ENCODE results near the gene FOSL1. TPM values are rescaled to one million over a fixed set of nuclear protein-coding genes. Genes with fewer than 3 reads are reported as not detected.

FOSL1 gene
- total RNA-seq, 1 experiment from 2014 or later, result 20.5 TPM

DNA sequence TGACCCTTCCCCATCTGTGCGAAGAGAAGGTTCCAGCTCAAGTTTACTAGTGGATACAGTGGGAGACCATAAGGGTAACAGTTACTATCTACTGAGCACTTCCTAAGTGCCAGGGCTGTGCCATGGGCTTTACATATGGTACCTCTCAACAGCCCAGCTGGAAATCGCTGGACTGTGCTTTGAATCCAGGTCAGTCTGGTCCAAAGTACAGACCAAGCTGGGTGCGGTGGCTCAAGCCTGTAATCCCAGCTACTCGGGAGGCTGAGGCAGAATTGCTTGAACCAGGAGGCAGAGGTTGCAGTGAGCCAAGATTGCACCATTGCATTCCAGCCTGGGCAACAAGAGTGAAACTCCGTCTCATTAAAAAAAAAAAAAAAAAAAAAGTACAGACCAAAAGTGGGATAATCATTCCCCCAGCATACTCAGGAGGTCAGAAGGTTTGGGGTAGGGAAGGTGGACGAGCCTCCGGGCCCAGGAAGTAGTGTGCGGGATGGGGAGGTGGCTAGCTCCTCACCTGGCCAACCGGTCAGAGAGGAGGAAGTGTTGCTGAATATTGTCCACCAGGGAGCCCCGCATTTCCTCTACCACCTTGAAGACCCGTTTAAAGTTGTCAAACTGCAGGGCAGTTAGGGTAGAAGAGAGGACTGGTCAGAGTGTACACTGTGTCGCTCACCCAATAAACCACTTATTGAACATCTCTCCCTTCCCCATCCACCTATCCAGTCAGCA lies 14.2 kb downstream of the FOSL1 start (continued):
- TF ChIP-seq, protein P1, sequence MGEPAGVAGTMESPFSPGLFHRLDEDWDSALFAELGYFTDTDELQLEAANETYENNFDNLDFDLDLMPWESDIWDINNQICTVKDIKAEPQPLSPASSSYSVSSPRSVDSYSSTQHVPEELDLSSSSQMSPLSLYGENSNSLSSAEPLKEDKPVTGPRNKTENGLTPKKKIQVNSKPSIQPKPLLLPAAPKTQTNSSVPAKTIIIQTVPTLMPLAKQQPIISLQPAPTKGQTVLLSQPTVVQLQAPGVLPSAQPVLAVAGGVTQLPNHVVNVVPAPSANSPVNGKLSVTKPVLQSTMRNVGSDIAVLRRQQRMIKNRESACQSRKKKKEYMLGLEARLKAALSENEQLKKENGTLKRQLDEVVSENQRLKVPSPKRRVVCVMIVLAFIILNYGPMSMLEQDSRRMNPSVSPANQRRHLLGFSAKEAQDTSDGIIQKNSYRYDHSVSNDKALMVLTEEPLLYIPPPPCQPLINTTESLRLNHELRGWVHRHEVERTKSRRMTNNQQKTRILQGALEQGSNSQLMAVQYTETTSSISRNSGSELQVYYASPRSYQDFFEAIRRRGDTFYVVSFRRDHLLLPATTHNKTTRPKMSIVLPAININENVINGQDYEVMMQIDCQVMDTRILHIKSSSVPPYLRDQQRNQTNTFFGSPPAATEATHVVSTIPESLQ (CRISPR knock-in tag; IDR thresholded peaks at IDR 0.05), result no peak
- TF ChIP-seq ZNF671 (CRISPR knock-in tag; IDR thresholded peaks at IDR 0.05), result no peak

DNA sequence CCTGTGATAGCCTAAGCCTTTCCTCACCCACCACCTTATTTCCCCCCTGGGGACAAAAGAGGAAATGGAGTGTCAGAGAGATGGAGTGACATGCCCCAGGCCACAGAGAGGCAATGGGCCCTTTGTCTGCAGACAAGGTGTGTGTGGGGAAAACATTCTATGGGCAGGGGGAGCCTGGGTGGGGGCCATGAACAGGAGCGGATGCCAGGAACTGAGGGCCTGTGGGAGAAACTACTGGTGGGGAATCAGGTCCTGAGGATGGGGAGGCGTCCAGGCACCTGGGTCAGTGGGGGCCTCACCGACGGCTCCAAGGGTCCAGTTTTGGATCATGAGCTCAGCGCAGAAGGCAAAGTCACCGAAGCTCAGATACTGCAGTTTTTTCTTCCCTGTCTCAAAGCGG lies 15.0 kb downstream of the FOSL1 start:
- TF ChIP-seq NFE2L1 (CRISPR knock-in tag; IDR thresholded peaks at IDR 0.05), result no peak
- no peak for TF ChIP-seq GTF2I (CRISPR knock-in tag; conservative IDR thresholded peaks at IDR 0.05)
- no peak for TF ChIP-seq NR3C1 (CRISPR knock-in tag; conservative IDR thresholded peaks at IDR 0.05; ENCODE audit: low read depth)
- TF ChIP-seq IRF2 (CRISPR knock-in tag; IDR thresholded peaks at IDR 0.05; ENCODE audit: borderline replicate concordance, low read depth), result no peak
- no peak for TF ChIP-seq HMGA2 (CRISPR knock-in tag; IDR thresholded peaks at IDR 0.05)
- no peak for TF ChIP-seq ZNF396 (CRISPR knock-in tag; IDR thresholded peaks at IDR 0.05; ENCODE audit: borderline replicate concordance)
- TF ChIP-seq, protein P2, sequence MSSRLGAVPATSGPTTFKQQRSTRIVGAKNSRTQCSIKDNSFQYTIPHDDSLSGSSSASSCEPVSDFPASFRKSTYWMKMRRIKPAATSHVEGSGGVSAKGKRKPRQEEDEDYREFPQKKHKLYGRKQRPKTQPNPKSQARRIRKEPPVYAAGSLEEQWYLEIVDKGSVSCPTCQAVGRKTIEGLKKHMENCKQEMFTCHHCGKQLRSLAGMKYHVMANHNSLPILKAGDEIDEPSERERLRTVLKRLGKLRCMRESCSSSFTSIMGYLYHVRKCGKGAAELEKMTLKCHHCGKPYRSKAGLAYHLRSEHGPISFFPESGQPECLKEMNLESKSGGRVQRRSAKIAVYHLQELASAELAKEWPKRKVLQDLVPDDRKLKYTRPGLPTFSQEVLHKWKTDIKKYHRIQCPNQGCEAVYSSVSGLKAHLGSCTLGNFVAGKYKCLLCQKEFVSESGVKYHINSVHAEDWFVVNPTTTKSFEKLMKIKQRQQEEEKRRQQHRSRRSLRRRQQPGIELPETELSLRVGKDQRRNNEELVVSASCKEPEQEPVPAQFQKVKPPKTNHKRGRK (CRISPR knock-in tag; IDR thresholded peaks at IDR 0.05; ENCODE audit: borderline replicate concordance), result no peak
- TF ChIP-seq, protein P3, sequence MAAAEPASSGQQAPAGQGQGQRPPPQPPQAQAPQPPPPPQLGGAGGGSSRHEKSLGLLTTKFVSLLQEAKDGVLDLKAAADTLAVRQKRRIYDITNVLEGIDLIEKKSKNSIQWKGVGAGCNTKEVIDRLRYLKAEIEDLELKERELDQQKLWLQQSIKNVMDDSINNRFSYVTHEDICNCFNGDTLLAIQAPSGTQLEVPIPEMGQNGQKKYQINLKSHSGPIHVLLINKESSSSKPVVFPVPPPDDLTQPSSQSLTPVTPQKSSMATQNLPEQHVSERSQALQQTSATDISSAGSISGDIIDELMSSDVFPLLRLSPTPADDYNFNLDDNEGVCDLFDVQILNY (CRISPR knock-in tag; IDR thresholded peaks at IDR 0.05), result no peak
- no peak for TF ChIP-seq FOXK1 (CRISPR knock-in tag; IDR thresholded peaks at IDR 0.05)
- TF ChIP-seq CBFB (CRISPR knock-in tag; IDR thresholded peaks at IDR 0.05; ENCODE audit: low read depth), result no peak
- DNase-seq (ENCODE audit: low spot score), result no peak
- no peak overlapping the region for H3K4me3 Mint-ChIP-seq
- peaks cover 42% of the 10 kb centered on the region for H3K36me3 Mint-ChIP-seq
- no peaks in the 10 kb centered on the region for H3K9me3 Mint-ChIP-seq
- H3K4me1 Mint-ChIP-seq, result peaks cover 29% of the 10 kb centered on the region
- H3K27me3 Mint-ChIP-seq (ENCODE audit: low read depth), result peaks cover 13% of the 10 kb centered on the region
- ChIA-PET CTCF (interaction anchor here (0.6 to 11.9 kb wide), 64 partner anchors 10 to 871 kb away, joined by 3 to 539 read pairs (median 6); partner anchors contain the start of genes AP5B1, ARL2, BANF1 and CFL1), POLR2A (interaction anchor here (1.2 to 2.2 kb wide), 3 partner anchors 15 to 34 kb away, joined by 4 to 16 read pairs (median 5); partner anchors contain the start of gene MUS81)
- H3K27ac Mint-ChIP-seq, result no peak overlapping the region
- ATAC-seq, result no peak

DNA sequence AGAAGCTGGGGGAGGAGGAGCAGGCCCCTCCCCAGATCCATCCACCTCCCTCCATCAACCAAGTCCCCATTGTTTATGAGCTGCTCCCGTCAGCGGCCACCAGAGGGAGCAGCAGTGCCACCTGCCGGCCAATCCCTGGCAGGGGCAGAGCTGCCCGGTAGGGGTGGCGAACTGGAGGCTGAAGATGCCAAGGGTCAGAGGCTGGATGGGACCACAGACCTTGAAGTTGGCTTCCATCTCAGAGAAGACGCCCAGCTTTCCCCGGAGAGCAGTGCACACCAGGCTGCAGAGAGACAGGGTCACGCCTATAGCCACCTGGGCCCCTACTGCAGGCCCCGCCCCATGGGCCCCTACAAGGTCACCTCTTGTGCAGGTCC lies 15.5 kb downstream of the FOSL1 start:
- Mint-ChIP-seq H3K27ac (no peak overlapping the region), H3K27me3 (ENCODE audit: low read depth) (peaks cover 8% of the 10 kb centered on the region), H3K36me3 (peaks cover 42% of the 10 kb centered on the region), H3K4me3 (no peak overlapping the region), H3K4me1 (peaks cover 24% of the 10 kb centered on the region), H3K9me3 (no peaks in the 10 kb centered on the region)
- ChIA-PET POLR2A (interaction anchor here (0.6 to 2.2 kb wide), 4 partner anchors 16 to 33 kb away, joined by 3 to 16 read pairs (median 4); partner anchors contain the start of genes CFL1 and MUS81), CTCF (interaction anchor here (0.5 to 11.9 kb wide), 73 partner anchors 10 to 870 kb away, joined by 3 to 539 read pairs (median 5); partner anchors contain the start of genes AP5B1, ARL2, BANF1 and CFL1)
- DNase-seq (ENCODE audit: low spot score) (peak; percentile 87), ATAC-seq (peak; percentile 32)
- TF ChIP-seq NFE2L1 (CRISPR knock-in tag; IDR thresholded peaks at IDR 0.05), result no peak
- TF ChIP-seq, protein P4, sequence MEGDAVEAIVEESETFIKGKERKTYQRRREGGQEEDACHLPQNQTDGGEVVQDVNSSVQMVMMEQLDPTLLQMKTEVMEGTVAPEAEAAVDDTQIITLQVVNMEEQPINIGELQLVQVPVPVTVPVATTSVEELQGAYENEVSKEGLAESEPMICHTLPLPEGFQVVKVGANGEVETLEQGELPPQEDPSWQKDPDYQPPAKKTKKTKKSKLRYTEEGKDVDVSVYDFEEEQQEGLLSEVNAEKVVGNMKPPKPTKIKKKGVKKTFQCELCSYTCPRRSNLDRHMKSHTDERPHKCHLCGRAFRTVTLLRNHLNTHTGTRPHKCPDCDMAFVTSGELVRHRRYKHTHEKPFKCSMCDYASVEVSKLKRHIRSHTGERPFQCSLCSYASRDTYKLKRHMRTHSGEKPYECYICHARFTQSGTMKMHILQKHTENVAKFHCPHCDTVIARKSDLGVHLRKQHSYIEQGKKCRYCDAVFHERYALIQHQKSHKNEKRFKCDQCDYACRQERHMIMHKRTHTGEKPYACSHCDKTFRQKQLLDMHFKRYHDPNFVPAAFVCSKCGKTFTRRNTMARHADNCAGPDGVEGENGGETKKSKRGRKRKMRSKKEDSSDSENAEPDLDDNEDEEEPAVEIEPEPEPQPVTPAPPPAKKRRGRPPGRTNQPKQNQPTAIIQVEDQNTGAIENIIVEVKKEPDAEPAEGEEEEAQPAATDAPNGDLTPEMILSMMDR (IDR thresholded peaks at IDR 0.05), result peak; percentile 95
- TF ChIP-seq SMAD4 (CRISPR knock-in tag; IDR thresholded peaks at IDR 0.05), result no peak
- TF ChIP-seq, protein P2 (CRISPR knock-in tag; IDR thresholded peaks at IDR 0.05; ENCODE audit: borderline replicate concordance), result 0 out of 2 replicates have a peak, but pooled peaks have one; percentile 23
- peak; percentile 82 for TF ChIP-seq FOXK1 (CRISPR knock-in tag; IDR thresholded peaks at IDR 0.05)
- TF ChIP-seq, protein P5, sequence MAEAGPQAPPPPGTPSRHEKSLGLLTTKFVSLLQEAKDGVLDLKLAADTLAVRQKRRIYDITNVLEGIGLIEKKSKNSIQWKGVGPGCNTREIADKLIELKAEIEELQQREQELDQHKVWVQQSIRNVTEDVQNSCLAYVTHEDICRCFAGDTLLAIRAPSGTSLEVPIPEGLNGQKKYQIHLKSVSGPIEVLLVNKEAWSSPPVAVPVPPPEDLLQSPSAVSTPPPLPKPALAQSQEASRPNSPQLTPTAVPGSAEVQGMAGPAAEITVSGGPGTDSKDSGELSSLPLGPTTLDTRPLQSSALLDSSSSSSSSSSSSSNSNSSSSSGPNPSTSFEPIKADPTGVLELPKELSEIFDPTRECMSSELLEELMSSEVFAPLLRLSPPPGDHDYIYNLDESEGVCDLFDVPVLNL (CRISPR knock-in tag; IDR thresholded peaks at IDR 0.05; ENCODE audit: borderline replicate concordance, low read depth), result no peak
- no peak for TF ChIP-seq TEAD1 (CRISPR knock-in tag; IDR thresholded peaks at IDR 0.05)
- TF ChIP-seq, protein P6, sequence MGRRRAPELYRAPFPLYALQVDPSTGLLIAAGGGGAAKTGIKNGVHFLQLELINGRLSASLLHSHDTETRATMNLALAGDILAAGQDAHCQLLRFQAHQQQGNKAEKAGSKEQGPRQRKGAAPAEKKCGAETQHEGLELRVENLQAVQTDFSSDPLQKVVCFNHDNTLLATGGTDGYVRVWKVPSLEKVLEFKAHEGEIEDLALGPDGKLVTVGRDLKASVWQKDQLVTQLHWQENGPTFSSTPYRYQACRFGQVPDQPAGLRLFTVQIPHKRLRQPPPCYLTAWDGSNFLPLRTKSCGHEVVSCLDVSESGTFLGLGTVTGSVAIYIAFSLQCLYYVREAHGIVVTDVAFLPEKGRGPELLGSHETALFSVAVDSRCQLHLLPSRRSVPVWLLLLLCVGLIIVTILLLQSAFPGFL (CRISPR knock-in tag; IDR thresholded peaks at IDR 0.05; ENCODE audit: borderline replicate concordance), result no peak
- TF ChIP-seq ATF1 (CRISPR knock-in tag; IDR thresholded peaks at IDR 0.05), result no peak
- no peak for TF ChIP-seq RELA (CRISPR knock-in tag; IDR thresholded peaks at IDR 0.05; ENCODE audit: borderline replicate concordance)
